ENCODE measurements around the gene ANAPC4.

DNA sequence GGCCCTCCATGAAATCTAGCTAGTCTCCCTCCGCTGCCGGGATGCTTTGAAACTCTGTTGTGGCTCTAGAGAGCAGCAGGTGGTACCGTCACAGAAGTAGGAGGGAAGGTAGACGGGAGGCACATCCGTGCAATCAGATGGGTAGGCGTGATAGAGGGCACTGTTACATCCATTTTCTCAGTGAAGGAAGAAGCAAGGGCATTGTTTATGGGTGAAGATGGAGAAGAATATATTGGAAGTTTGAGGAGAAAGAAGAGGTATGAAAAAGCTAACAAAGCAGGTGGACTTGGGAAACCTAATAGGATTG, 1.3 kb downstream of the ANAPC4 start:
- TF ChIP-seq CTCF (IDR thresholded peaks at IDR 0.05; ENCODE audit: extremely low read depth in 1 of 2, insufficient read depth in 1 of 2, low read depth in 1 of 2, low read length in 2 of 2) = no peak
- no peak for TF ChIP-seq EZH2 (IDR thresholded peaks at IDR 0.05; ENCODE audit: borderline replicate concordance, low read depth, low read length, severe bottlenecking)
- TF ChIP-seq, protein P1, sequence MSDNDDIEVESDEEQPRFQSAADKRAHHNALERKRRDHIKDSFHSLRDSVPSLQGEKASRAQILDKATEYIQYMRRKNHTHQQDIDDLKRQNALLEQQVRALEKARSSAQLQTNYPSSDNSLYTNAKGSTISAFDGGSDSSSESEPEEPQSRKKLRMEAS (IDR thresholded peaks at IDR 0.05; ENCODE audit: insufficient read depth, insufficient read length) = no peak

All from endothelial cell of umbilical vein (primary cell).